ENCODE data around the gene TMED4.

Gene TMED4

GRCh38 chr7:44540592-44541027, 41.4 kb downstream of the TMED4 start:
- DNase-seq (ENCODE audit: low read depth) = no peak

DNA sequence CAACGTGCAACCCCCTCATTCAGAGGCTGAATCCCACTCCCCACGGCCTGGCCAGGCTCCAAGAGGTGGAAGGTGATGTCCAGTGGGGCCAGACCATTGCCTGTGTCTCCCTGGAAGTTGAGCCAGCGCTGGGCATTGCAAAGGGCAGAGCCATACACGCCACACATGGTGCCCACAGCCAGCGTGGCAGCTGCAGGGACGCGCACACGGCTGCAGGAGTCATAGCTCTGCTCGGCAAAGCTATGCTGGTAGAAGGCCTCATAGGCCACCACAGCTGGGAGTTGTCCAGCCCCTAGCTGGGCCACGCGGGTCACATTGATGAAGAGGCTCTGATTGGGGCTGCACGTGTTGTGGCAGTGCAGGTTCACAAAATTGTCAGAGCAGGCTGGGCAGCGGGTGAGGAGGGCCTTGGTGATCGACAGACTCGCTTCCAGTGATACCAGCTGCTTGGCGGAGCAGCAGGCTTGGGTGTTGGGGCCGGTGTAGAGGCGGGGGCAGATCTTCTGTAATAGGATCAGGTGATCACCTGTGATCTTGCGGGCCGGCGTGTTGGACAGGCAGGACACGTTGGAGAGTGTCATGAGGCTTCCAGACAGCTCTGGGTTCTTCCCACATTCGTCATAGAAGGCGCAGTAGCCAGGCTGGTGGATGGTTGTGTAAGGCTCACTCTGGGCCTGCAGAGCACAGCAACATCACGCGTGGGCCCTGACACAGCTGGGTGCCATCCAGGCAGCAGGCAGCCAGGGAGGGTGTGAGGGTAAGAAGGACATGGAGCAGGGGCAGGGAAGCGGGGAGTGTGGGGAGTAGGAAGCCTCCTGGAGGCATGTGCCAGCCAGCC, 42.1 kb downstream of the TMED4 start:
- DNase-seq (ENCODE audit: low read depth) = no peak

GRCh38 chr7:44538798-44539668, 43.0 kb downstream of the TMED4 start:
- DNase-seq (ENCODE audit: low read depth) = no peak

DNA sequence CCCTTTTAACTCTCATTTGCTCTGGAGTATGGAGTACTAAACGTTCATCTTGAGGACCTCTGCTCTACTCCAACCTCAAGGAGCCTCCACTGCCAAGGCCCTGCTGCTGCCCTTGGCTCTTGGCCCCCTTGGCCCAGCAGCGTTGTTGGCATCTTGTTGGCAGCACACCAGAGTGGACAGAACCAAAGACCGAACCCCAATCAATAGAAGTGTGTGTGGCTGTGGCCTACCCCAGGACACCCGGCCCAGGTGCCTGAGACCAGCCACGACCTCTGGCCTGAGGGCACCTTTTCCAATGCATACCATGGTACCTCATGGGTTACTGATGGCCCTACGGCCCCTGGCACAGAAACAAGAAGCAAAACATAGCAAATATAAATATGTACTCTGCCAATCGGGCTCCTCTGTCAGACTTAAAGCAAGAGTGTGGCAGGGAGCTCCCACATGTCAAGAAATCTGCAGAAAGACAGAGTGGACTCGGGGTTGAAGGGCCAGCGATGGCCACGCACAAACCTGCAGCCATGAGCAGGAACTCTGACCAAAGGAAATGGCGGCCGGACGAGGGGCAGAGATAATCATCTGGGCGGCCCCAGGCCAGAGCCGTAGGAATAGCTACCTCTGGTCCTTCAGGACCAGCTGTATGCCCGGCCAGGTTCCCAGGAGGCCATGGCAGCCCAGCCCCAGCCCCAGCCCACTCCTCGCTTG, 43.8 kb downstream of the TMED4 start:
- DNase-seq (ENCODE audit: low read depth) = no peak

DNA sequence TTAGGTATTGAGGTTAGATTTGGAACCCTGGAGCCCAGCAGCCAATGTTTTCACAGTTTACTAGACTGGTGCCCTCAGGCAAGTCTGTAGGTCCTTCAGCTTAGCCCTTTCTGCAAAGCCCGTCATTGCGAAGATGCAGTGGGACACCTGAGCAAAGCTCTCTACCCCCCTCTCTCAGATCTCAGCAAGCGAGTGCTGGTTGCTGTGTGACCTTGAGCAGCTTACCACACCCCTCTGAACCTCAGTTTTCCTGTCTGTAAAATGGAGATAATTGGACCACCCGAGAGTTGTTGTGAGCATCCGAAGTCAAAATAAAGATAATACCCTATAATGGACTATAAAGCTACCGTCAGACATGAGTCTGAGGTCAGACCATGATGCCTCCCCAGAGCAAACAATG, 44.6 kb downstream of the TMED4 start:
- DNase-seq (ENCODE audit: low read depth) = no peak

DNA sequence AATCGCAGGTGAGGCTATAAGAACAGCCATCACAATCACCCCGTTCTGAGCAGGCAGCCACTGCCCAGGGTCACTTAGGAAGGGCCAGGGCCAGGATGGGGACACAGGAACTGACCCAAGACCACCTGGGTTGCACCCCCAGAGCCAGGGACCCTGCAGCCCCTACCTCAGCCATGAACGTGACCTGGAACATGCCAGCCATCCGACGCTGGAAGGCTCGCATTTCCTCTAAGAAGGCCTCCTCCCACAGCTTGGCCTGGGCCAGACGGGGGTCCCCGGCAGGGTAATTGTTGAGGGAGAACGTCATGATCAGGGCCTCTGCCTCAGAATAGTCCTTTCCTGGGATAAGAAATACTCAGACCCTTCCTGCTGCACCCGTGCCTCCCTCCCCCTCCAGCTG, 45.9 kb downstream of the TMED4 start:
- DNase-seq (ENCODE audit: low read depth) = no peak

DNA sequence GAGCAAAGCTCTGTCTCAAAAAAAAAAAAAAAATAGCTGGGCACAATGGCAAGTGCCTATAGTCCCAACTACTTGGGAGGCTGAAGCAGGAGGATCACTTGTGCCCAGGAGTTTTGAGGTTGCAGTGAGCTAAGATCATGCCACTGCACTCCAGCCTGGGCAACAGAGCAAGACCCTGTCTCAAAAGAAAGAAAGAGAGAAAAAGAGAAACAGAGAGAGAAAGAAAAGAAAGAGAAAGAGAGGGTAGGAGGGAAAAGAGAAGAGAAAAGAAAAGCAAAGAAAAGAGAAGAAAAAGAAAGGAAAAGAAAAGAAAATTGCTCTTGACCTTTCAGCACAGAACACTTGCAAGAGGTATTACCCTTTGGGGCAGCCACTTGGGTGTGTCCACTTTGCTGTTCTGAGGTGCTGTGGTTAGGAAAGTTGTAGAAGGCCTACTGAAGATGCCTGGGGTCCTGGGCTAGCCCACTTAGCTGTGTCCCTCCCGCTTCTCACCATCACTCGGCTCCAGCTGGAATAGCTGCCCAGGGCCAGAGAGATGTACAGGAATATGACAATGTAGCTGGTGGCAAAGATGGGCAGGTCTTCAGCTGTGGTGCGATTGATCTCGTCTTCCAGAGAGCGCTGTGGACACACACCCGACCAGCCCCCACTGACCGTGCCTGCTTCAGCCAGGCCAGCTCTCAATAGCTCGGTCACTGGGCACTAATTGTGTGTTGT, 46.5 kb downstream of the TMED4 start:
- no peak for DNase-seq (ENCODE audit: low read depth)

DNA sequence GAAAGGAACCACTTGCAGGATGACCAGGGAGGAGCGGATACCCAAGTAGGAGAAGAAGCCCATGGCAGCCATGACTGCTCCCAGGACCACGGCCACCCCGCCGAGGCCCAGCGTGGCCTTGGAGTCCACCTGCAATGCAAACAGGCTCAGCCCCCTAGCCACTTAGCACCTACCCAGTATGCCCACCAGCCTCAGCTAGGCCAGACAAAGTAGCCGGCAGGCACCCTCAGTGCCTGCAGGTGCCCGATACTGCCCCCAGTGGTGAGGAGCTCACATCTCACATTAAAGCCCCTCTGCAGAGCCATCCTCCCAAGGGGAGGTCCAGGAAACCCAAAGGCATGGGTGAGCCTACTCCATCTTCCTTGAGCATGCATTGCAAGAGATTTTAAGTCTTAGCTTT, 47.5 kb downstream of the TMED4 start:
- DNase-seq (ENCODE audit: low read depth) = peak; percentile 12

DNA sequence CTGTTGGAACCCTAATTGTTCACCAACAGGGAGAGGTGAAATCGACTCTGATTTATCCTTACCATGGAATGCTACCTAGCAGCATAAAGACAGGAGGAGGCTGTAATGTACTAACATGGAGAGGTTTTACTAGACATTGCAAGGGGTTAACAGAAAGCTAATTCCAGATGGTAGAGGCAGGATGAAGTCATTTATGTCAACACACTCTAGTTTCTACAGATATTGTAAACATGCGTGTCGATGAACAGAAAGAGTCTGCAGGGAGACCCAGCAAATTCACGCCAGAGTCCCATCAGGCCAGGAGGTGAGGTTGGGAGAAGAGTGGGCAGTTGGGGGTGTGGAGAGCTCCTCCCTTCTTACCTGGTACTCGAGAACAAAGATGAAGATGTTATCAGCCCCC, 47.9 kb downstream of the TMED4 start:
- no peak for DNase-seq (ENCODE audit: low read depth)

DNA sequence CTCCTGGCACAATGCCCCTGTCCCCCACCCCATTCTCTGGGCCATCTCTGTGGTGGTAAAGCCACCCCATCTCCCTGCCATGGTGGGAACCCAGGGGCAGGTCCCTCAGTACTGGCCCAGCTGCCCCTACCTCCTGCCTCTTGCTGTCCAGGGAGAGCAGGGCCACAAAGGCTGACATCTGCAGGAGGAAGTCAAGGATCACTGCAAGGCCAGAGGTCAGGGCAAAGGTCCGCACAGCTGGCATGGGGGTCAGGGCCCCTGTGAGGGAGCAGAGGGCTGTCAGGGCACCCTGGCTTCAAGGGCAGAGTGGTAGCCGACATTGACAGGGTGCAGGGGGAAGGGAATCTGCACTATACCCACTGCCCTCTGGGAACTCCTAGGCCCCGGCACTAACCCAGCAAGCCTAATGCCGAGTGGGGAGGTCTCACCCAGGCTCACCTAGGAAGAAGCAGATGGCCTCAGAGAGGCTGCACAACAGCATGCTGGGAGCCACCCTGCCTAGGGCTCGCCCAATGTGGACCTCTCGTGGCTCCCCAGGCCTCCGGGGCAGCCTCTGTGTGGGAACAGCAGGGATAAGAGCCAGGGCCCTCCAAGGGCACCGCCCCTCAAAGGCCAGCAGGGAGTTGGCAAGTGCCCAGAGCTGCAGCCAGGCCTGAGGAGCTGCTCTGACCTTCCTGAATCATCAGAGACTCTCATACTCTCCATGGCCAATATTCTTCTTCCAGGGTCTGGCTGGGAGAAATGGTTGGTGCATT, 48.6 kb downstream of the TMED4 start:
- no peak for DNase-seq (ENCODE audit: low read depth)

- DNase-seq (ENCODE audit: low read depth) = no peak
Observed at GRCh38 chr7:44531421-44532380, 50.3 kb downstream of the TMED4 start.

GRCh38 chr7:44530990-44531389, 51.0 kb downstream of the TMED4 start:
- no peak for DNase-seq (ENCODE audit: low read depth)

All from T follicular helper cell (primary cell).